Measurements from ENCODE around the gene AKAP9.

DNA sequence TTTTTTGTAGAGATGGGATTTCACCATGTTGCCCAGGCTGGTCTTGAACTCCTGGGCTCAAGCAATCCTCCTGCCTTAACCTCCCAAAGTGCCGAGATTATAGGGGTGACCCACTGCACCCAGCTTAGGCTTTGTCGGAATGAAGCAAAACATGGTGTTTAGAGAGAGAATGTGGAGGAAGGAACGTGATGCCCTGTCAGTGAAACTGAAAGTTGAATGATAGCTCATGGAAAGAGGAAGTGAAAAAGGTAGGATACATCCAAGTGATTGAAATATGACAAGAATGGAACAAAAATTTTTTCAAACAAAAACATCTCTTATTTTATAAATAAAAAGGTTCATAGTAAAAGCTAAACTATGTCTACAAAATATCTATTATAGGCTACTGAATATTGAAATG is 5.9 kb downstream of the AKAP9 start:
- TF ChIP-seq, protein P1, sequence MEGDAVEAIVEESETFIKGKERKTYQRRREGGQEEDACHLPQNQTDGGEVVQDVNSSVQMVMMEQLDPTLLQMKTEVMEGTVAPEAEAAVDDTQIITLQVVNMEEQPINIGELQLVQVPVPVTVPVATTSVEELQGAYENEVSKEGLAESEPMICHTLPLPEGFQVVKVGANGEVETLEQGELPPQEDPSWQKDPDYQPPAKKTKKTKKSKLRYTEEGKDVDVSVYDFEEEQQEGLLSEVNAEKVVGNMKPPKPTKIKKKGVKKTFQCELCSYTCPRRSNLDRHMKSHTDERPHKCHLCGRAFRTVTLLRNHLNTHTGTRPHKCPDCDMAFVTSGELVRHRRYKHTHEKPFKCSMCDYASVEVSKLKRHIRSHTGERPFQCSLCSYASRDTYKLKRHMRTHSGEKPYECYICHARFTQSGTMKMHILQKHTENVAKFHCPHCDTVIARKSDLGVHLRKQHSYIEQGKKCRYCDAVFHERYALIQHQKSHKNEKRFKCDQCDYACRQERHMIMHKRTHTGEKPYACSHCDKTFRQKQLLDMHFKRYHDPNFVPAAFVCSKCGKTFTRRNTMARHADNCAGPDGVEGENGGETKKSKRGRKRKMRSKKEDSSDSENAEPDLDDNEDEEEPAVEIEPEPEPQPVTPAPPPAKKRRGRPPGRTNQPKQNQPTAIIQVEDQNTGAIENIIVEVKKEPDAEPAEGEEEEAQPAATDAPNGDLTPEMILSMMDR (conservative IDR thresholded peaks at IDR 0.05): no peak
- TF ChIP-seq EZH2 (IDR thresholded peaks at IDR 0.05; ENCODE audit: low read depth): no peak

All from PC-9 (cell line).